ENCODE data around the gene ATP10B. TPM values are rescaled to one million over a fixed set of nuclear protein-coding genes. Genes with fewer than 3 reads are reported as not detected.

ATP10B gene
- total and polyA plus RNA-seq, 2 of the 13 experiments (the other 11 are each of a cell fraction or from before 2014, with no cell fraction given), result not detected

DNA sequence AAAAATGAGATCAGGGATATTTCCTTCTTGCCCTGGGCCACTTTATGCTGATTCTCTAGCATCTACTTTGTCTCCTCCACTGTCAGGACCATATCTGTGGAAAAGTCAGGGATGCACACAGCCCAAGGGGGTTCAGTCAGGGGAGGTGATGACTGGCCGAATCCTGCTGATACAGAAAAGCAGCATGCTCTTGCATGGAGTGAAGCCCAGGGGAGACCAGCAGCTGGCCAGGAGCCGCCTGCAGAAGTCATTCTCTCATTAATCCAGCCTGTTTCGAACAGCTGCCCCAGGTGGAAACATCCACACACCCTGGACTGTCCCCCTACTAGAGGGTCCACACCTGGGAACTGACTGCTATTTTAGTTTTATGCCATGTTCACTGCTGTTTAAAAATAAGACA is 177.1 kb downstream of the ATP10B start (continued):
- TF ChIP-seq, protein P1, sequence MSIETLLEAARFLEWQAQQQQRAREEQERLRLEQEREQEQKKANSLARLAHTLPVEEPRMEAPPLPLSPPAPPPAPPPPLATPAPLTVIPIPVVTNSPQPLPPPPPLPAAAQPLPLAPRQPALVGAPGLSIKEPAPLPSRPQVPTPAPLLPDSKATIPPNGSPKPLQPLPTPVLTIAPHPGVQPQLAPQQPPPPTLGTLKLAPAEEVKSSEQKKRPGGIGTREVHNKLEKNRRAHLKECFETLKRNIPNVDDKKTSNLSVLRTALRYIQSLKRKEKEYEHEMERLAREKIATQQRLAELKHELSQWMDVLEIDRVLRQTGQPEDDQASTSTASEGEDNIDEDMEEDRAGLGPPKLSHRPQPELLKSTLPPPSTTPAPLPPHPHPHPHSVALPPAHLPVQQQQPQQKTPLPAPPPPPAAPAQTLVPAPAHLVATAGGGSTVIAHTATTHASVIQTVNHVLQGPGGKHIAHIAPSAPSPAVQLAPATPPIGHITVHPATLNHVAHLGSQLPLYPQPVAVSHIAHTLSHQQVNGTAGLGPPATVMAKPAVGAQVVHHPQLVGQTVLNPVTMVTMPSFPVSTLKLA (IDR thresholded peaks at IDR 0.05), result no peak
- no peak for TF ChIP-seq ARID2 (CRISPR knock-in tag; IDR thresholded peaks at IDR 0.05; ENCODE audit: borderline replicate concordance)
- TF ChIP-seq BHLHE40 (IDR thresholded peaks at IDR 0.05; ENCODE audit: low read length), result no peak

DNA sequence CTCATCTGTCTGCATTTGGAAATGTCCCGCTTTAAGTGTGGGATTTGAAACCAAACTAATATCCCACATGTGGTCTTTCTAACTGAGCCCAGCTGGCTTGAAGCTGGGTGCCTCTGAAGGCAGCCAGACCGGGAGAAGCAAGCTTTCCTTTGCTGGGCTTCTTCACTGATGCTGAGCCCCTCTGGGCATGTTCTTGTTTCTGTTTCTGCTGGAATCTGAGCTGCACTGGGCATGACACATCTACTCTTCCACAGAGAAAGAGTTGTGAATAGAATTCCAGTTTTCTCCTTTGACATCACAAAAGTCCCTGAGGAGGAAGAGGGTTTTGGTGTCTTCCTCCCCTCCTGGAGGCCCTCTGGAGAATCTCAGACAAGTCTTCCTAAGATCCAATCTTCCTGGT is 179.5 kb downstream of the ATP10B start:
- ChIA-PET POLR2A (no interaction called here), CTCF (ENCODE audit: low intra/inter-chr PET ratio, low total read pairs) (no interaction called here)
- WGBS (ENCODE audit: low lambda C conversion rate), result 0% methylated on average over 2 of the region's 2 CpGs
- no peaks in the 10 kb centered on the region for H3K9me3 ChIP-seq (ENCODE audit: low read length)
- H3K27ac ChIP-seq (ENCODE audit: extremely low read length, insufficient read depth, low read length), result no peak overlapping the region
- no TSS peak for BruUV-seq (replicated peaks)
- no peaks in the 10 kb centered on the region for H3K79me2 ChIP-seq (ENCODE audit: insufficient read depth, low read length)
- intact Hi-C loops (cut with micrococcal nuclease; ENCODE audit: unreplicated experiment) (no loop called here), in situ Hi-C loops (cut with HindIII; ENCODE audit: extremely low pct_ligation_motif_present, low pct_unique_long_range_greater_than_20kb) (no loop called here)
- H3K36me3 ChIP-seq (replicated peaks in 1 of 2; ENCODE audit: control insufficient read depth in 1 of 2, insufficient read depth in 2 of 2, low read length in 2 of 2), result no peaks in the 10 kb centered on the region
- ATAC-seq (no peak), DNase-seq (ENCODE audit: low spot score) (no peak), FAIRE-seq (no peak)
- no peaks in the 10 kb centered on the region for H4K20me1 ChIP-seq (ENCODE audit: insufficient read depth, low read length)
- no peak overlapping the region for H3K9ac ChIP-seq (ENCODE audit: insufficient read depth, low read depth, low read length)
- H3K27me3 ChIP-seq (ENCODE audit: control insufficient read depth in 1 of 2, insufficient read depth in 2 of 2, low read length in 2 of 2), result no peaks in the 10 kb centered on the region
- H3K4me3 ChIP-seq (replicated peaks in 1 of 3; ENCODE audit: insufficient read depth in 1 of 3, low read depth in 2 of 3, low read length in 3 of 3), result no peak overlapping the region
- TF ChIP-seq, protein P2, sequence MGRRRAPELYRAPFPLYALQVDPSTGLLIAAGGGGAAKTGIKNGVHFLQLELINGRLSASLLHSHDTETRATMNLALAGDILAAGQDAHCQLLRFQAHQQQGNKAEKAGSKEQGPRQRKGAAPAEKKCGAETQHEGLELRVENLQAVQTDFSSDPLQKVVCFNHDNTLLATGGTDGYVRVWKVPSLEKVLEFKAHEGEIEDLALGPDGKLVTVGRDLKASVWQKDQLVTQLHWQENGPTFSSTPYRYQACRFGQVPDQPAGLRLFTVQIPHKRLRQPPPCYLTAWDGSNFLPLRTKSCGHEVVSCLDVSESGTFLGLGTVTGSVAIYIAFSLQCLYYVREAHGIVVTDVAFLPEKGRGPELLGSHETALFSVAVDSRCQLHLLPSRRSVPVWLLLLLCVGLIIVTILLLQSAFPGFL (CRISPR knock-in tag; IDR thresholded peaks at IDR 0.05), result no peak
- TF ChIP-seq ZNF709 (CRISPR knock-in tag; IDR thresholded peaks at IDR 0.05), result no peak
- TF ChIP-seq, protein P3, sequence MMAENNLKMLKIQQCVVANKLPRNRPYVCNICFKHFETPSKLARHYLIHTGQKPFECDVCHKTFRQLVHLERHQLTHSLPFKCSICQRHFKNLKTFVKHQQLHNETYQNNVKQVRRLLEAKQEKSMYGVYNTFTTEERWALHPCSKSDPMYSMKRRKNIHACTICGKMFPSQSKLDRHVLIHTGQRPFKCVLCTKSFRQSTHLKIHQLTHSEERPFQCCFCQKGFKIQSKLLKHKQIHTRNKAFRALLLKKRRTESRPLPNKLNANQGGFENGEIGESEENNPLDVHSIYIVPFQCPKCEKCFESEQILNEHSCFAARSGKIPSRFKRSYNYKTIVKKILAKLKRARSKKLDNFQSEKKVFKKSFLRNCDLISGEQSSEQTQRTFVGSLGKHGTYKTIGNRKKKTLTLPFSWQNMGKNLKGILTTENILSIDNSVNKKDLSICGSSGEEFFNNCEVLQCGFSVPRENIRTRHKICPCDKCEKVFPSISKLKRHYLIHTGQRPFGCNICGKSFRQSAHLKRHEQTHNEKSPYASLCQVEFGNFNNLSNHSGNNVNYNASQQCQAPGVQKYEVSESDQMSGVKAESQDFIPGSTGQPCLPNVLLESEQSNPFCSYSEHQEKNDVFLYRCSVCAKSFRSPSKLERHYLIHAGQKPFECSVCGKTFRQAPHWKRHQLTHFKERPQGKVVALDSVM (CRISPR knock-in tag; IDR thresholded peaks at IDR 0.05), result no peak
- H2AFZ ChIP-seq (ENCODE audit: low read length), result no peak overlapping the region
- no peak overlapping the region for H3K4me2 ChIP-seq (ENCODE audit: low read depth, low read length)
- no peaks in the 10 kb centered on the region for H3K4me1 ChIP-seq (ENCODE audit: insufficient read depth, low read length)
